H1 (cell line): Measurements from ENCODE around the gene TROAP. TPM values are rescaled to one million over a fixed set of nuclear protein-coding genes. Genes with fewer than 3 reads are reported as not detected.

ENCODE experiments used
- ATF3 ChIP-seq: IDR thresholded peaks from 2 replicates; pipeline ENCODE4 v1.6.1; 2011; ENCODE audit warnings: low read depth, mild to moderate bottlenecking, low read length; ENCODE audit not compliant: insufficient read depth
- E2F6 ChIP-seq: IDR thresholded peaks from 2 replicates; pipeline ENCODE4 v1.6.1; 2012; ENCODE audit warnings: inconsistent platforms
- POLR2A ChIP-seq, 2 experiments: IDR thresholded peaks; 1 replicate in 1 of 2; 2 replicates in 1 of 2; pipeline ENCODE4 v1.6.1; 2011; ENCODE audit warnings: low read depth in 2 of 2, low read length in 2 of 2, mild to moderate bottlenecking in 2 of 2; ENCODE audit errors: control extremely low read depth in 1 of 2
- polyA plus RNA-seq, 7 experiments: library from polyadenylated mRNA; depleted of rRNA in 3 of 7; stranded (reverse) in 5 of 7; unstranded in 2 of 7; fragments of >200 nt in 5 of 7; fragments of 200-250 nt in 2 of 7; gene quantifications; 1 replicate in 5 of 7; 2 replicates in 1 of 7; 4 replicates in 1 of 7; pipeline versions ENCODE4 v1.2.1 to v1.2.3, GENCODE V29; 2011 to 2013; ENCODE audit warnings: missing spikeins in 2 of 7, mixed read lengths in 2 of 7
- total RNA-seq: library from RNA; stranded (reverse); fragmentation: NEBNext Ultra II Directional; extraction: Animal tissue kit (Norgen Biotek cat#: 25700); gene quantifications from 2 replicates; pipeline ENCODE4 v1.2.1, GENCODE V29; 2021

TROAP gene
- total and polyA plus RNA-seq, 2 of the 8 experiments (the other 6 are each of a cell fraction or from before 2014, with no cell fraction given): 36.7 to 52.0 TPM

- TF ChIP-seq ATF3 (no peak), POLR2A (IDR thresholded peaks at IDR 0.05; ENCODE audit: control extremely low read depth in 1 of 2, low read depth in 2 of 2, low read length in 2 of 2) (no peak), E2F6 (peak; percentile 52; the same call in 1 of the 2 replicates)
These were observed 23.7 kb downstream of the TROAP start, which contains the start of gene DNAJC22 (continued) for GRCh38 chr12:49346659-49347310.
